Measurements from ENCODE around the gene LYPLA2.

The LYPLA2 gene

GRCh38 chr1:23838401-23838866 is 47.5 kb downstream of the LYPLA2 start:
- peak; percentile 43 to 55 for DNase-seq

- DNase-seq = no peak
These were observed 52.7 kb downstream of the LYPLA2 start for GRCh38 chr1:23843644-23844043.

Measured in NCI-H2081 (cell line).